ENCODE data around the gene DENND5B. TPM values are rescaled to one million over a fixed set of nuclear protein-coding genes. Genes with fewer than 3 reads are reported as not detected.
A peak's percentile ranks its signal among the peaks of the same experiment; 100 is the strongest.
"Not testable (repeated sequence)": the region's sequence is repeated elsewhere in the genome, so short reads cannot be mapped to it uniquely, and the experiment has no call there.

Gene DENND5B
- total RNA-seq, 1 experiment from 2014 or later, result 20.8 TPM

DNA sequence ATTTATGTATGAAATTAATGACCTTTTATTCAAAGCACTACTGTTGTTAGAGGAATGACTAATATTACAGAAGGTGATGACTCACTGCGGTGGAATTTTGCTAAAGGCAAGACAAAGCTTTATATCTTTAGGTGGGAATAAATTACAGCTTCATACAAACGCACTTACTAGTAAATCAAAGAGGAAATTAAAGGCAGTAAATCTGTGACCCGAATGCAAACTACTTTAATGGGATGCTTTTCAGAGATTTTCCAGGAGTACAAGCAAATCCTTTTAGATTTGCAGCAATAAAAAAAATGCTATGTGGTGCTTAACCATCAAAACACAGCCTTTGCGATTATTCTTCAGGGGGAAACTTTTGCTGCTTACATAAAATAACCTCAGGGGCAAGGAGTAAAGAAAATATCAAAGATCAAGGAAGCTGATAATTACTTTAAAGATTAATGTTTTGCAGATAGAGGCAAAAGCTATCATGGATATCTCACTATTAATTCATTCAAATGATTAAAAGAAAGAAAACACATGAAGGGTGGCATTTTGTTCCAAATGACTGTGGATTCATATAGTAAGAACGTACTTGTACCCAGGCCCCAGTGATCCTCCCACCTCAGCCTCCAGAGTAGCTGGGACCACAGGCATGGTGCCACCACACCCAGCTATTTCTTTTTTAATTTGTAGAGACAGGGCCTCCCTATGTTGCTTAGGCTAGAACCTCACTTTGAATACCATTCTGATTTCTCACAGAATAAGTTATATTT lies 98.9 kb downstream of the DENND5B start:
- Histone ChIP-seq H3K27me3 (no peaks in the 10 kb centered on the region), H3K4me1 (peaks cover 16% of the 10 kb centered on the region), H3K9me3 (replicated peaks) (no peaks in the 10 kb centered on the region), H3K27ac (peak overlapping the region; percentile 22; the same call in 1 of the 2 replicates), H3K36me3 (peaks cover 5% of the 10 kb centered on the region; the same call in 1 of the 2 replicates), H3K4me3 (no peak overlapping the region)
- peak; percentile 47 to 55 for DNase-seq

- Histone ChIP-seq H3K9me3 (replicated peaks) (no peaks in the 10 kb centered on the region), H3K27ac (peak overlapping the region; percentile 22; the same call in 1 of the 2 replicates), H3K36me3 (peaks cover 10% of the 10 kb centered on the region; the same call in 1 of the 2 replicates), H3K27me3 (no peaks in the 10 kb centered on the region), H3K4me3 (no peak overlapping the region), H3K4me1 (peaks cover 16% of the 10 kb centered on the region)
- DNase-seq, result no peak
Measured at GRCh38 chr12:31491241-31491794, 99.6 kb downstream of the DENND5B start.

DNA sequence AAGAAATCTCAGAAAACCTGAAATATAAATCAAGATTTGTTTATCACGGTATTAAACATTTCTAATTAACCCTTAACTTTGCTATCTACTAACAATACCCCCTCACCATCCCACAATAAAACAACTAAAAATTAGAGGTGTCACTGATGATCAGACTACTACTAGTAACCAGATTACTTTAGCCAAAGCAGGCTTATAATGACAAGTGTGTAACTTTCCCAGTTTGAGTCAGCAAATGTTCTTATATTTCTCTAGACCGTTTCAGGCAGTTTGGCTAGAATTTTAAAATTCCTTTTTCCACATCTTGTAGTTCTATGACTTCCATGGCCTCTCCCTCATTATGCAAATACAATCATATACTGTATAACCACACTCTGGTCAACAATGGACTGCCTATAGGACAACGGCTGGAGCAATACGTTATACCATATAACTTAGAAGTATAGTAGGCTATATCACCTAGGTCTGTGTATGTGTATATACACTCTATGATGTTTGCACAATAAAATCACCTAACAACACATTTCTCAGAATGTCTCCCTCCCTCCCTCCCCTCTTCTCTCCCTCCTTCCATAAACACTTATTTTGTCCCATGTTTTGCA lies 102.1 kb downstream of the DENND5B start:
- DNase-seq, result no peak
- H3K9me3 ChIP-seq (replicated peaks), result no peaks in the 10 kb centered on the region
- H3K27me3 ChIP-seq, result no peaks in the 10 kb centered on the region
- H3K36me3 ChIP-seq, result peaks cover 6% of the 10 kb centered on the region; the same call in 1 of the 2 replicates
- H3K4me3 ChIP-seq, result no peak overlapping the region
- no peak overlapping the region for H3K27ac ChIP-seq
- H3K4me1 ChIP-seq, result peaks cover 16% of the 10 kb centered on the region

GRCh38 chr12:31485571-31485970 lies 105.4 kb downstream of the DENND5B start:
- no peaks in the 10 kb centered on the region for H3K9me3 ChIP-seq (replicated peaks)
- H3K27ac ChIP-seq, result no peak overlapping the region
- no peak overlapping the region for H3K4me3 ChIP-seq
- peak in 1 of 2 experiments; percentile 11 for DNase-seq
- peaks cover 6% of the 10 kb centered on the region; the same call in 1 of the 2 replicates for H3K36me3 ChIP-seq
- H3K27me3 ChIP-seq, result no peaks in the 10 kb centered on the region
- no peaks in the 10 kb centered on the region for H3K4me1 ChIP-seq

DNA sequence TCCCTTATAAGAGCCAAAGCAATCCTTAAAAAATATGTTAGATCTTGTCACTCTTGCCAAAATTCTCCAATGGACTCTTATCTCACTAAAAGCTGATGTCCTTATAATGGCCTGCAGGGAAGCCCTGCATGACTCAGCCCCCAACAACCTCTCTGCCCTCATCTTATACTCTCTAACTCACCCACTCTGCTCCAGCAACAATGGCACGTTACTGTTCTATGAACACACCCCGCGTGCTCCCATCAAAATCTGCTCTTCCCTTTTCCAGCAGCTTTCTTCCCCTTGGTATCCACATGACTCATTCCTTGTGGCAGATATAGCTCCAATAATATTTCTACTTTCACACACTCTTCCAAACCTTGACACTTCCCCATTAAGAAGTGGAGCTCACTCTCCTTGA lies 108.1 kb downstream of the DENND5B start:
- peaks cover 17% of the 10 kb centered on the region; the same call in 1 of the 2 replicates for H3K36me3 ChIP-seq
- DNase-seq, result no peak
- H3K27me3 ChIP-seq, result no peaks in the 10 kb centered on the region
- no peak overlapping the region for H3K4me3 ChIP-seq
- H3K27ac ChIP-seq, result no peak overlapping the region
- H3K4me1 ChIP-seq, result no peaks in the 10 kb centered on the region
- no peaks in the 10 kb centered on the region for H3K9me3 ChIP-seq (replicated peaks)

- H3K27me3 ChIP-seq, result no peaks in the 10 kb centered on the region
- no peak overlapping the region for H3K4me3 ChIP-seq
- peaks cover 14% of the 10 kb centered on the region; the same call in 1 of the 2 replicates for H3K36me3 ChIP-seq
- no peaks in the 10 kb centered on the region for H3K4me1 ChIP-seq
- H3K27ac ChIP-seq, result no peak overlapping the region
- no peaks in the 10 kb centered on the region for H3K9me3 ChIP-seq (replicated peaks)
- DNase-seq, result no peak
Measured at GRCh38 chr12:31481415-31481814, 109.5 kb downstream of the DENND5B start.

GRCh38 chr12:31479516-31480210 lies 111.3 kb downstream of the DENND5B start:
- H3K27me3 ChIP-seq, result no peaks in the 10 kb centered on the region

DNA sequence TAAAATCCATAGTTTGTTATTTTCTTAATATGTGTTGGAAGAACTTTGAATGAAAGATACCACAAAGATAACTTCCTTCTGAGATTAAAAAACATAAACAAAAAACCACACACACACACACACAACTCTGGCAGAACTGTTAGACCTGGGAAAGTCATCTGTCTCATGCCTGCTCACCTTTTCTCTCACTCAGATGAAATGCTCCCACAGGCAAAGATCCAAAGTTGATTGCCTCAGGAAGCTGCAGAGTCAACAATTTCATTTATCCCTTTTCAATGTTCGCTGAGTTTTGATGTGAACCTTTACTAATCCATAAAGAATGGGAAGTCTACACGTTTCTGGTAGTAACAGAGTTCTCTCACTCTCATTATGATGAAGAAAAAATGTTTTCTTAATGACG lies 112.0 kb downstream of the DENND5B start:
- H3K9me3 ChIP-seq (replicated peaks), result no peaks in the 10 kb centered on the region
- no peaks in the 10 kb centered on the region for H3K4me1 ChIP-seq
- no peaks in the 10 kb centered on the region for H3K27me3 ChIP-seq
- no peak for DNase-seq
- no peak overlapping the region for H3K27ac ChIP-seq
- H3K36me3 ChIP-seq, result peaks cover 14% of the 10 kb centered on the region; the same call in 1 of the 2 replicates
- no peak overlapping the region for H3K4me3 ChIP-seq

More at GRCh38 chr12:31479516-31480210, 111.3 kb downstream of the DENND5B start:
- Histone ChIP-seq H3K27ac (no peak overlapping the region), H3K36me3 (peaks cover 14% of the 10 kb centered on the region; the same call in 1 of the 2 replicates), H3K4me1 (no peaks in the 10 kb centered on the region), H3K4me3 (no peak overlapping the region), H3K9me3 (replicated peaks) (no peaks in the 10 kb centered on the region)
- DNase-seq, result no peak

GRCh38 chr12:31478425-31478824 lies 112.5 kb downstream of the DENND5B start:
- no peaks in the 10 kb centered on the region for H3K9me3 ChIP-seq (replicated peaks)
- no peaks in the 10 kb centered on the region for H3K4me1 ChIP-seq
- H3K36me3 ChIP-seq, result peaks cover 14% of the 10 kb centered on the region; the same call in 1 of the 2 replicates
- no peaks in the 10 kb centered on the region for H3K27me3 ChIP-seq
- no peak overlapping the region for H3K4me3 ChIP-seq
- DNase-seq, result no peak
- no peak overlapping the region for H3K27ac ChIP-seq

- Histone ChIP-seq H3K9me3 (replicated peaks) (no peaks in the 10 kb centered on the region), H3K27me3 (no peaks in the 10 kb centered on the region), H3K27ac (no peak overlapping the region), H3K4me1 (no peaks in the 10 kb centered on the region), H3K4me3 (no peak overlapping the region), H3K36me3 (peaks cover 14% of the 10 kb centered on the region; the same call in 1 of the 2 replicates)
- DNase-seq, result no peak
Measured at GRCh38 chr12:31477687-31478086, 113.2 kb downstream of the DENND5B start.

- H3K27me3 ChIP-seq, result no peaks in the 10 kb centered on the region
- H3K4me1 ChIP-seq, result no peaks in the 10 kb centered on the region
- H3K36me3 ChIP-seq, result peaks cover 14% of the 10 kb centered on the region; the same call in 1 of the 2 replicates
- H3K4me3 ChIP-seq, result no peak overlapping the region
- H3K9me3 ChIP-seq (replicated peaks), result no peaks in the 10 kb centered on the region
- no peak overlapping the region for H3K27ac ChIP-seq
- no peak for DNase-seq
Measured at GRCh38 chr12:31476437-31476836, 114.5 kb downstream of the DENND5B start.

GRCh38 chr12:31475610-31476009 lies 115.3 kb downstream of the DENND5B start:
- peaks cover 14% of the 10 kb centered on the region; the same call in 1 of the 2 replicates for H3K36me3 ChIP-seq
- not testable (repeated sequence) for DNase-seq; H3K4me1 ChIP-seq; H3K27ac ChIP-seq; H3K4me3 ChIP-seq; H3K9me3 ChIP-seq (replicated peaks); H3K27me3 ChIP-seq

DNA sequence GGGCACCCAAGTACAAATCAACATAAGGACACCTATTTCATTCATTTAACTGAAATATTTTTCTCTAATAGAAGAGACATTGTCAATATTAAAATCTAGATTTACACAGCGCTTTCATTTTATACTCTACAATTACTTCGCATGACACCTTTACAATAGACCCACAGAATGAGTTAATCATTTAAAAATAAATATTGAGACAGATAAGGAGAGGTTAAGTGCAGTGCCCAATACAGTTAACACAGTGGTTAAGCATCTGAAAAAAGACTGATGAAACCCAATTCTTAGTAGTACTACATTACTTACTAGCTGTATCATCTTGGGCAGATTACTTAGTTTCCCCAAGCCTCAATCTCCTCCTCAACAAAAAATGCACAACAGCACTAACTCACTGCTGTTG lies 116.2 kb downstream of the DENND5B start:
- Histone ChIP-seq H3K27ac (no peak overlapping the region), H3K9me3 (replicated peaks) (no peaks in the 10 kb centered on the region), H3K36me3 (peaks cover 12% of the 10 kb centered on the region; the same call in 1 of the 2 replicates), H3K27me3 (no peaks in the 10 kb centered on the region), H3K4me1 (no peaks in the 10 kb centered on the region), H3K4me3 (no peak overlapping the region)
- DNase-seq, result no peak

DNA sequence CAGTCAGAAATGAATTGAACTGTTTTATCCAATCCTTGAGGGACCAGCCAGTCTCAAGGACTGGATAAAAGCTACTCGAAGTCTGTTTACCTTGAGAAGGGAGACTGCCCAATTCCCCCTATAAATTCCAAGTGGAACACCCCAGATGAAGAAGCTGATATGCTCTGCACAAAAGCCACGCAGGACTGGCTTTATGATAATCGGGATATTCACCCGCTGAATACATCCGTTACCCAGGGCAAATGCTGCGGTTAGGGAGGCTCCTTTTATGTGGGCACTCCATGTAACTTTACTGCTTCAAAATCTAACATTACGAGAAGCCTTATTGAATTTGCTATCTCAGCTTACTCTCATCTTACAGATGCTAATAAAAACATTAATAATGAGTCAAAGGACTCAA lies 119.1 kb downstream of the DENND5B start:
- Histone ChIP-seq H3K36me3 (no peaks in the 10 kb centered on the region), H3K27ac (no peak overlapping the region), H3K27me3 (no peaks in the 10 kb centered on the region), H3K4me1 (no peaks in the 10 kb centered on the region), H3K4me3 (no peak overlapping the region), H3K9me3 (replicated peaks) (no peaks in the 10 kb centered on the region)
- DNase-seq, result no peak

All from SJCRH30 (cell line).